ENCODE data around the gene RPRD1B. TPM values are rescaled to one million over a fixed set of nuclear protein-coding genes. Genes with fewer than 3 reads are reported as not detected.

Gene RPRD1B
- total and polyA plus RNA-seq, 2 of the 8 experiments (the other 6 are each of a cell fraction or from before 2014, with no cell fraction given), result 10.3 to 20.9 TPM

DNA sequence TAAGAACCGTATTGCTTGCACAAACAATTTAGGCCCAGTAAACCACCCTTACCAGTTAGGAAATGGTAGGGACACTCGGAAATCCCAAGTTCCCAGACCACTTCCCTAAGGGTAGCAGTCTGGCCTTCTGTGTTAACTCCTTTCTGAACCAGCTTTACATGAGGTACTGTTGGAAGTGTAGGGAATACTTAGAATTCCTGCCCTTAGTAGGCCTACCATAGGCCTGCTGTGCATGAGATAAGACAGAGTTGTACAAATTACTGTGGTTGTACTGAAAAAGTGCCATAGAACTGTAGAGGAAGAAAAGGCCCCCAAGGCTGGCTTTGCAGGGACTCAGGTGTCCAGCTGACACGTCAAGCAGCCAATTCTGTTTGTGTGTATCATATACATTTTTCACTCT lies 11.1 kb downstream of the RPRD1B start:
- peaks cover 4% of the 10 kb centered on the region; the same call in 1 of the 2 replicates for H3K79me1 ChIP-seq (ENCODE audit: low read depth, low read length)
- H2AK5ac ChIP-seq (ENCODE audit: low read depth, low read length), result no peak overlapping the region
- POLR2A ChIA-PET (ENCODE audit: partially characterized antibody), result interaction anchor here (1.1 to 3.0 kb wide), 3 partner anchors 9 to 13 kb away, joined by 3 to 20 read pairs (median 6); partner anchors contain the start of genes RPRD1B and TTI1
- no peak overlapping the region for H3K4me2 ChIP-seq (ENCODE audit: insufficient read depth in 1 of 2, low read depth in 2 of 2, low read length in 2 of 2)
- no peak overlapping the region for H4K8ac ChIP-seq (ENCODE audit: extremely low read depth, insufficient read depth, low read length)
- no peak overlapping the region for H3K18ac ChIP-seq (ENCODE audit: extremely low read depth, low read length)
- peaks cover 0 to 73% of the 10 kb centered on the region in 2 experiments; a peak in 3 of 4 replicates for H3K79me2 ChIP-seq (ENCODE audit: control insufficient read depth in 1 of 2, insufficient read depth in 2 of 2, low read length in 2 of 2)
- H3K4me1 ChIP-seq (replicated peaks in 1 of 4; ENCODE audit: control insufficient read depth in 3 of 4, insufficient read depth in 4 of 4, low read length in 3 of 4), result peaks cover 0 to 11% (median 1%) of the 10 kb centered on the region in 4 experiments; a peak in 3 of 7 replicates
- CTCF ChIA-PET (ENCODE audit: partially characterized antibody), result interaction anchor here (1.9 to 2.6 kb wide), 2 partner anchors 8 to 12 kb away, joined by 5 to 12 read pairs; no protein-coding TSS in a partner anchor
- no peak overlapping the region for H2BK12ac ChIP-seq (ENCODE audit: low read depth, low read length)
- DNase-seq (ENCODE audit: low read depth in 1 of 2, low spot score in 2 of 2), result no peak
- no peak overlapping the region for H2BK120ac ChIP-seq (replicated peaks; ENCODE audit: low read depth, low read length)
- no peak overlapping the region for H3K14ac ChIP-seq (ENCODE audit: insufficient read length)
- no peak overlapping the region for H2BK15ac ChIP-seq (ENCODE audit: low read length)
- no peak overlapping the region for H3K27ac ChIP-seq (ENCODE audit: low read depth, low read length)
- no peak overlapping the region for H2BK20ac ChIP-seq (ENCODE audit: low read length)
- H3K23me2 ChIP-seq (ENCODE audit: low read depth, low read length), result 0 out of 2 replicates have a peak, but pooled peaks cover 2% of the 10 kb centered on the region
- WGBS, 2 experiments (ENCODE audit: extremely low coverage in 1 of 2, insufficient coverage in 1 of 2, insufficient read length in 1 of 2, insufficient replicate concordance in 2 of 2, low coverage in 1 of 2, low lambda C conversion rate in 2 of 2, missing lambda C conversion rate in 1 of 2), result 85% methylated on average over 3 of the region's 3 CpGs; no CpG with 5 or more reads in 1 of the 2 experiments
- no peak overlapping the region for H3K56ac ChIP-seq (replicated peaks; ENCODE audit: insufficient read length, low read depth, low read length)
- H4K91ac ChIP-seq (replicated peaks; ENCODE audit: insufficient read length, low read length), result no peak overlapping the region
- H3K4me3 ChIP-seq (ENCODE audit: extremely low read depth in 1 of 4, insufficient read depth in 2 of 4, low read depth in 3 of 4, low read length in 4 of 4), result no peak overlapping the region
- no peak overlapping the region for H3K23ac ChIP-seq (ENCODE audit: insufficient read length)
- H2AFZ ChIP-seq (ENCODE audit: low read length), result no peak overlapping the region
- peaks cover 8 to 37% (median 22%) of the 10 kb centered on the region in 4 experiments for H3K36me3 ChIP-seq (ENCODE audit: control insufficient read depth in 2 of 4, insufficient read depth in 4 of 4, low read length in 3 of 4)
- FAIRE-seq, result no peak
- H3K27me3 ChIP-seq (replicated peaks in 1 of 4; ENCODE audit: control insufficient read depth in 3 of 4, extremely low read depth in 1 of 4, insufficient read depth in 3 of 4, low read length in 3 of 4), result no peaks in the 10 kb centered on the region
- peaks cover 3 to 7% of the 10 kb centered on the region in 2 experiments for H4K20me1 ChIP-seq (replicated peaks in 1 of 2; ENCODE audit: control insufficient read depth in 1 of 2, insufficient read depth in 2 of 2, low read length in 2 of 2)
- H4K5ac ChIP-seq (ENCODE audit: insufficient read length, low read depth, low read length), result no peak overlapping the region
- no peak overlapping the region for H3K4ac ChIP-seq (replicated peaks; ENCODE audit: insufficient read length, low read depth, low read length)
- H2BK5ac ChIP-seq (ENCODE audit: low read depth, low read length), result no peak overlapping the region
- no peak overlapping the region for H3K9ac ChIP-seq (replicated peaks in 1 of 4; ENCODE audit: extremely low read depth in 1 of 4, low read depth in 3 of 4, low read length in 3 of 4)
- no peaks in the 10 kb centered on the region for H3K9me3 ChIP-seq (ENCODE audit: insufficient read depth in 2 of 2, low read depth in 1 of 2, low read length in 1 of 2)
- no peak for TF ChIP-seq JUND (IDR thresholded peaks at IDR 0.05; ENCODE audit: low read length)
- TF ChIP-seq SP4 (IDR thresholded peaks at IDR 0.05; ENCODE audit: low read length), result no peak
- no peak for TF ChIP-seq YY1 (IDR thresholded peaks at IDR 0.05; ENCODE audit: low read depth, low read length)
- TF ChIP-seq PHF8 (conservative IDR thresholded peaks at IDR 0.05; ENCODE audit: low read depth, low read length), result no peak
- no peak for TF ChIP-seq CHD2 (IDR thresholded peaks at IDR 0.05; ENCODE audit: low read length)
- no peak for TF ChIP-seq RNF2 (IDR thresholded peaks at IDR 0.05; ENCODE audit: borderline replicate concordance, low read depth, low read length, missing control alignments, poor library complexity, severe bottlenecking)
- TF ChIP-seq EGR1 (IDR thresholded peaks at IDR 0.05; ENCODE audit: borderline replicate concordance, low read depth, low read length), result no peak
- no peak for TF ChIP-seq CBX8 (IDR thresholded peaks at IDR 0.05; ENCODE audit: borderline replicate concordance, low read depth, low read length)
- TF ChIP-seq RAD21 (IDR thresholded peaks at IDR 0.05 in 1 of 2, conservative IDR thresholded peaks at IDR 0.05 in 1 of 2; ENCODE audit: low read depth in 2 of 2, low read length in 2 of 2), result no peak
- TF ChIP-seq FOSL1 (IDR thresholded peaks at IDR 0.05; ENCODE audit: insufficient read depth, low read depth, low read length), result no peak
- no peak for TF ChIP-seq RXRA (IDR thresholded peaks at IDR 0.05; ENCODE audit: insufficient read depth, low read depth, low read length)
- no peak for TF ChIP-seq KDM1A (IDR thresholded peaks at IDR 0.05; ENCODE audit: borderline replicate concordance, low read length)
- TF ChIP-seq, protein P1, sequence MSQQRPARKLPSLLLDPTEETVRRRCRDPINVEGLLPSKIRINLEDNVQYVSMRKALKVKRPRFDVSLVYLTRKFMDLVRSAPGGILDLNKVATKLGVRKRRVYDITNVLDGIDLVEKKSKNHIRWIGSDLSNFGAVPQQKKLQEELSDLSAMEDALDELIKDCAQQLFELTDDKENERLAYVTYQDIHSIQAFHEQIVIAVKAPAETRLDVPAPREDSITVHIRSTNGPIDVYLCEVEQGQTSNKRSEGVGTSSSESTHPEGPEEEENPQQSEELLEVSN (IDR thresholded peaks at IDR 0.05), result no peak
